ENCODE results near the gene DAP.

GRCh38 chr5:10688651-10689171 lies 72.3 kb downstream of the DAP start:
- no peak for TF ChIP-seq CTCF (IDR thresholded peaks at IDR 0.05)
- TF ChIP-seq POLR2AphosphoS5 (IDR thresholded peaks at IDR 0.05), result no peak
- TF ChIP-seq POLR2A (IDR thresholded peaks at IDR 0.05), result no peak
